Fibroblast of lung (primary cell): ENCODE results near the gene GPX7.

ENCODE experiments used
- EZH2 ChIP-seq: IDR thresholded peaks from 2 replicates; pipeline ENCODE4 v1.5.1; 2012; ENCODE audit warnings: low read length, control low read depth, mild to moderate bottlenecking; ENCODE audit errors: missing control alignments
- TF ChIP-seq, protein P1 (sequence below), 2 donors: IDR thresholded peaks in 1 of 2; conservative IDR thresholded peaks in 1 of 2; 1 replicate in 1 of 2; 2 replicates in 1 of 2; pipeline ENCODE4 v1.5.1; 2011 to 2012; ENCODE audit warnings: low read length in 2 of 2, control low read depth in 1 of 2, inconsistent platforms in 1 of 2, low read depth in 1 of 2, mild to moderate bottlenecking in 1 of 2

GRCh38 chr1:52595061-52595460, 7.1 kb upstream of the GPX7 start:
- TF ChIP-seq, protein P1, sequence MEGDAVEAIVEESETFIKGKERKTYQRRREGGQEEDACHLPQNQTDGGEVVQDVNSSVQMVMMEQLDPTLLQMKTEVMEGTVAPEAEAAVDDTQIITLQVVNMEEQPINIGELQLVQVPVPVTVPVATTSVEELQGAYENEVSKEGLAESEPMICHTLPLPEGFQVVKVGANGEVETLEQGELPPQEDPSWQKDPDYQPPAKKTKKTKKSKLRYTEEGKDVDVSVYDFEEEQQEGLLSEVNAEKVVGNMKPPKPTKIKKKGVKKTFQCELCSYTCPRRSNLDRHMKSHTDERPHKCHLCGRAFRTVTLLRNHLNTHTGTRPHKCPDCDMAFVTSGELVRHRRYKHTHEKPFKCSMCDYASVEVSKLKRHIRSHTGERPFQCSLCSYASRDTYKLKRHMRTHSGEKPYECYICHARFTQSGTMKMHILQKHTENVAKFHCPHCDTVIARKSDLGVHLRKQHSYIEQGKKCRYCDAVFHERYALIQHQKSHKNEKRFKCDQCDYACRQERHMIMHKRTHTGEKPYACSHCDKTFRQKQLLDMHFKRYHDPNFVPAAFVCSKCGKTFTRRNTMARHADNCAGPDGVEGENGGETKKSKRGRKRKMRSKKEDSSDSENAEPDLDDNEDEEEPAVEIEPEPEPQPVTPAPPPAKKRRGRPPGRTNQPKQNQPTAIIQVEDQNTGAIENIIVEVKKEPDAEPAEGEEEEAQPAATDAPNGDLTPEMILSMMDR (conservative IDR thresholded peaks at IDR 0.05 in 1 of 2, IDR thresholded peaks at IDR 0.05 in 1 of 2; ENCODE audit: low read depth in 1 of 2, low read length in 2 of 2): no peak
- TF ChIP-seq EZH2: no peak
